DOHH2 (cell line): ENCODE results near the gene PRDX4.

Experiments used
- H3F3A ChIP-seq: fragments of 200-600 bp; sonication (generic), shearing (Covaris generic); 2 replicates; pipeline ENCODE4 v1.6.0; 2016; ENCODE audit warnings: antibody characterized with exemption, mild to moderate bottlenecking; ENCODE audit not compliant: control insufficient read depth, insufficient read depth
- H3K27ac ChIP-seq: fragments of 200-600 bp; sonication (generic); 2 replicates; pipeline ENCODE4 v1.5.1; 2014; ENCODE audit warnings: low read depth, mild to moderate bottlenecking, low read length, moderate library complexity
- H3K27me3 ChIP-seq: fragments of 200-600 bp; sonication (generic); 2 replicates; pipeline ENCODE4 v1.6.1; 2014; ENCODE audit warnings: mild to moderate bottlenecking, low read length, mixed read lengths; ENCODE audit not compliant: control insufficient read depth
- H3K36me3 ChIP-seq: fragments of 200-600 bp; sonication (generic); 2 replicates; pipeline ENCODE4 v1.6.1; 2014; ENCODE audit warnings: mild to moderate bottlenecking, low read length, moderate library complexity, mixed read lengths; ENCODE audit not compliant: control insufficient read depth
- H3K4me1 ChIP-seq: fragments of 200-600 bp; sonication (generic); 2 replicates; pipeline ENCODE4 v1.6.1; 2014; ENCODE audit warnings: mild to moderate bottlenecking, low read length, mixed read lengths; ENCODE audit not compliant: control insufficient read depth
- H3K4me2 ChIP-seq: fragments of 200-600 bp; sonication (generic); 2 replicates; pipeline ENCODE4 v1.6.0; 2014; ENCODE audit warnings: mild to moderate bottlenecking, low read length, moderate library complexity
- H3K4me3 ChIP-seq: fragments of 200-600 bp; sonication (generic); 2 replicates; pipeline ENCODE4 v1.5.1; 2014; ENCODE audit warnings: mild to moderate bottlenecking, low read length, mixed read lengths
- H3K79me2 ChIP-seq: fragments of 200-600 bp; sonication (generic); 2 replicates; pipeline ENCODE4 v1.6.1; 2014; ENCODE audit warnings: mild to moderate bottlenecking, low read length, mixed read lengths; ENCODE audit not compliant: control insufficient read depth
- H3K9me2 ChIP-seq: fragments of 200-600 bp; sonication (generic); replicated peaks from 2 replicates; pipeline ENCODE4 v1.6.1; 2014; ENCODE audit warnings: mild to moderate bottlenecking, low read length, mixed read lengths; ENCODE audit not compliant: control insufficient read depth
- H3K9me3 ChIP-seq: fragments of 200-600 bp; sonication (generic); 2 replicates; pipeline ENCODE4 v1.6.1; 2014; ENCODE audit warnings: antibody characterized with exemption, low read length, mixed read lengths; ENCODE audit not compliant: control insufficient read depth, insufficient read depth
- H4K20me1 ChIP-seq: fragments of 200-600 bp; sonication (generic); 2 replicates; pipeline ENCODE4 v1.6.0; 2014; ENCODE audit warnings: low read depth, mild to moderate bottlenecking, antibody characterized with exemption, low read length, moderate library complexity; ENCODE audit not compliant: control insufficient read depth, insufficient read depth
- CTCF ChIP-seq: fragments of 200-600 bp; sonication (generic); IDR thresholded peaks from one replicate; pipeline ENCODE4 v1.5.1; 2014; ENCODE audit warnings: antibody characterized with exemption, mild to moderate bottlenecking, low read depth, low read length; ENCODE audit not compliant: poor library complexity, severe bottlenecking
- EZH2phosphoT487 ChIP-seq: fragments of 200-600 bp; sonication (generic); IDR thresholded peaks from 2 replicates; pipeline ENCODE4 v1.6.1; 2017; ENCODE audit warnings: borderline replicate concordance, mild to moderate bottlenecking, antibody characterized with exemption, low read length, moderate library complexity, mixed read lengths

PRDX4 gene

DNA sequence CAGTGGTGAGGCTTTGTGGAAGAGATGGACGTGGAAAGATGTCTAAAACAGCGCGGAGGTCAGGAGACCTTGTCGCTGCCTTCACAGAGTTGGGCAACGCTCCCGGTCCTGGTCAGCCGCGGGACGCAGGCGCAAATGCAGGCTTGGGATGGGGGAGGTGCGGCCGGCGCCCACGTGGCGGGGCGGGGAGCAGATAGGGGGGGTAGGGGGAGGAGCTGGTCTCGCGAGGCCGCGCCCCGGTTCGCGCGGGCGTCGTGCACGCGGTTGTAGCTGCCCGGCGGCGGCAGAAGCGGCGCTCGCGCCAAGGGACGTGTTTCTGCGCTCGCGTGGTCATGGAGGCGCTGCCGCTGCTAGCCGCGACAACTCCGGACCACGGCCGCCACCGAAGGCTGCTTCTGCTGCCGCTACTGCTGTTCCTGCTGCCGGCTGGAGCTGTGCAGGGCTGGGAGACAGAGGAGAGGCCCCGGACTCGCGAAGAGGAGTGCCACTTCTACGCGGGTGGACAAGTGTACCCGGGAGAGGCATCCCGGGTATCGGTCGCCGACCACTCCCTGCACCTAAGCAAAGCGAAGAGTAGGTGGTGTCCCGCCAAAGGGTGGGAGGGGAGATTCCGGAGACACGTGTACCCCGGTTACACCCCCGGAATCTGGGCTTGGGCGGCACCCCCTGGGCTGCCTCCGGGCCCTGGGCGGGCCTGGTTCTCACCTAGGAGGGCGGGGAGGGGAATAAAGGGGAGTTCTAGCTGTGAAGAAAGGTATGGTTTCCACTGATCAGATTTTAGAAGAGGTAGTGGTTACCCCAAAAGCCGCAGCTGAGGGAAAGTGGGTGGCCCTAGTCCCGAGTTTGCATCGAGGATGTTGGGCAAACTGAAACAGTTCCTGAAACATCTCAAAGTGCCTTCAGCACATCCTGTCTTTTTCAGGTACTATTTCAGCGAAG, at the start of gene PRDX4:
Gene PRDX4, plus strand, starts transcription at position 255 of the 939 bp plus-strand sequence. Its CDS starts 78 bp downstream, at position 333.
- Histone ChIP-seq H3K9me3 (no peaks in the 10 kb centered on the region), H3K9me2 (no peaks in the 10 kb centered on the region), H4K20me1 (no peaks in the 10 kb centered on the region), H3K79me2 (peaks cover 37% of the 10 kb centered on the region), H3K4me2 (peak within 1 kb of the TSS; percentile 85), H3K27me3 (no peaks in the 10 kb centered on the region), H3K27ac (peak within 1 kb of the TSS; percentile 61), H3K36me3 (peaks cover 22% of the 10 kb centered on the region), H3K4me1 (peaks cover 19% of the 10 kb centered on the region), H3F3A (no peaks in the 10 kb centered on the region), H3K4me3 (peak within 1 kb of the TSS; percentile 85)
- TF ChIP-seq EZH2phosphoT487, result no peak
- peak; percentile 8 for TF ChIP-seq CTCF

DNA sequence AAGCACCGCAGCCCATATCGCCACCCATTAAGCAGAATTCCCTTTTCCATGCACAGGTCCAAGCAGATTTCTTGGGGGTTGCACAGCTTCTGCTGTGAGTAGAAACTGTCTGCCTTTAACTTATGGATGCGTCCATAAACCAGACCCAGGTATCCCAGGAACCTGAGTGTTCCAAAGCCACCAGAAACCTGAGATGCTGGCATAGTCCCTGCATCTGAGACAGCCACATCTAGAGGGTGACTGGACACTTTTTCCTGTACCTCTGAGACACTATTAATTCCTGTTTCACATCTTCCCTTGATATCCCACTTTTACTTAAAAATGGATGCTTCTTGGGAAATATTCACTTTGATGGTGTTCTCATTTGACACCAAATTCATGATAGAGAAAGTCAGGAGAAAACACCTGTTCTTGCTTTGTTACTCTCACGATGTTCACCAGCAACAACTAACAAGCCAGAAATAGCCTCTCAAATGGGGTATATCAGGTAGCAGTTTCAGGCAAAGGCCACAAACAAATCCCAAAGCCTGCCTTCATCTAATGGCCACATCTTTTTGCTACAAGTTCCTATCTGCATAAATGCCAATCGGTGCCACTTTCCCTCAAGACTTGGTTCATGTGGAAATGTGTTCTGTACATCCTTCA, 45.5 kb upstream of the PRDX4 start:
- H3K4me1 ChIP-seq, result no peaks in the 10 kb centered on the region
- H3K9me2 ChIP-seq, result no peaks in the 10 kb centered on the region
- no peaks in the 10 kb centered on the region for H3F3A ChIP-seq
- no peak for TF ChIP-seq CTCF
- no peak for TF ChIP-seq EZH2phosphoT487
- H3K27me3 ChIP-seq, result no peaks in the 10 kb centered on the region
- no peaks in the 10 kb centered on the region for H4K20me1 ChIP-seq
- H3K27ac ChIP-seq, result no peak overlapping the region
- no peaks in the 10 kb centered on the region for H3K9me3 ChIP-seq
- H3K36me3 ChIP-seq, result no peaks in the 10 kb centered on the region
- no peak overlapping the region for H3K4me2 ChIP-seq
- H3K4me3 ChIP-seq, result no peak overlapping the region
- H3K79me2 ChIP-seq, result no peaks in the 10 kb centered on the region

- Histone ChIP-seq H3K4me3 (no peak overlapping the region), H4K20me1 (no peaks in the 10 kb centered on the region)
- TF ChIP-seq EZH2phosphoT487 (no peak), CTCF (no peak)
Observed at GRCh38 chrX:23623797-23624196, 43.5 kb upstream of the PRDX4 start.

More at GRCh38 chrX:23623797-23624196, 43.5 kb upstream of the PRDX4 start:
- no peaks in the 10 kb centered on the region for H3K4me1 ChIP-seq
- H3K79me2 ChIP-seq, result no peaks in the 10 kb centered on the region
- H3K27ac ChIP-seq, result no peak overlapping the region
- H3K27me3 ChIP-seq, result no peaks in the 10 kb centered on the region
- H3K9me3 ChIP-seq, result no peaks in the 10 kb centered on the region
- no peaks in the 10 kb centered on the region for H3K36me3 ChIP-seq
- no peak overlapping the region for H3K4me2 ChIP-seq
- no peaks in the 10 kb centered on the region for H3K9me2 ChIP-seq
- no peaks in the 10 kb centered on the region for H3F3A ChIP-seq
